ENCODE measurements around the gene PRKG1. TPM values are rescaled to one million over a fixed set of nuclear protein-coding genes. Genes with fewer than 3 reads are reported as not detected.

PRKG1 gene
- total RNA-seq, 1 experiment from 2014 or later: 10.4 TPM

DNA sequence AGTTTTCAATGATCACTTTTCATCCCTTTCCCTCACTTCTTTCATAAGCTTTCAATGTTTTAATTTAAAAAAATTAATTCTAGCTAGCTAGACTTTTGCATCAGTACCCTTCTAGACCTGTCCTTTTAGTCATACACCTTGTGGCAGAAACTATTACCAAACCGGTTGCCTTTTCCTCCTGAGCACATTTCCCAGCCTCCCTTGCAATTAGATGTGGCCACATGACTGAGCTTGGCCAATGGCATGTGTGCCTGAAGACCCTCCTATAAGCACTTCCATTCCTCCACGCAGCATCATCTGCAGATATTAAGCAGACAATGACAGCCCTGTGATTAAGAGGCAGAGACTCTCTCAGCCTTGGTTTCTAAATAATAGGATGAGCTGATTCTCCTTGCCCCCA lies 1252.1 kb downstream of the PRKG1 start:
- Histone ChIP-seq H4K5ac (ENCODE audit: insufficient read length, low read depth, low read length) (no peak overlapping the region), H2BK5ac (ENCODE audit: insufficient read length, low read length) (no peak overlapping the region), H3K4me1 (ENCODE audit: insufficient read depth, low read length) (no peaks in the 10 kb centered on the region), H3K9ac (ENCODE audit: extremely low read depth, insufficient read length, low read length) (no peak overlapping the region), H4K8ac (replicated peaks; ENCODE audit: insufficient read length, low read depth, low read length) (no peak overlapping the region), H3K23ac (ENCODE audit: insufficient read length, low read depth, low read length) (no peak overlapping the region), H3K18ac (ENCODE audit: insufficient read length, low read depth, low read length) (no peak overlapping the region), H2BK15ac (ENCODE audit: low read depth, low read length) (no peak overlapping the region), H3K79me2 (ENCODE audit: insufficient read depth, low read length) (no peaks in the 10 kb centered on the region), H3K56ac (ENCODE audit: insufficient read length, low read depth, low read length) (no peak overlapping the region), H3K4ac (ENCODE audit: low read depth, low read length) (no peak overlapping the region), H3K4me2 (ENCODE audit: insufficient read depth, insufficient read length, low read length) (no peak overlapping the region), H3K27ac (ENCODE audit: insufficient read length, low read depth, low read length) (no peak overlapping the region), H4K91ac (ENCODE audit: insufficient read length, low read depth, low read length) (no peak overlapping the region), H3K14ac (ENCODE audit: insufficient read depth, low read length) (no peak overlapping the region), H2AK5ac (ENCODE audit: insufficient read length, low read length) (no peak overlapping the region), H3K9me3 (ENCODE audit: control insufficient read depth, low read depth, low read length) (no peaks in the 10 kb centered on the region), H3K27me3 (ENCODE audit: insufficient read depth, low read length) (no peaks in the 10 kb centered on the region), H3T11ph (ENCODE audit: low read length) (no peak overlapping the region), H2BK120ac (ENCODE audit: low read depth, low read length, poor library complexity, severe bottlenecking) (no peak overlapping the region), H2AFZ (ENCODE audit: low read length) (no peak overlapping the region), H3K79me1 (ENCODE audit: insufficient read depth, low read depth, low read length, poor library complexity, severe bottlenecking) (no peaks in the 10 kb centered on the region), H4K20me1 (ENCODE audit: control insufficient read depth, insufficient read depth, insufficient read length) (no peaks in the 10 kb centered on the region), H3K23me2 (ENCODE audit: insufficient read length, low read depth, low read length, poor library complexity, severe bottlenecking) (no peaks in the 10 kb centered on the region), H2BK20ac (ENCODE audit: low read depth, low read length, poor library complexity, severe bottlenecking) (no peak overlapping the region), H2BK12ac (ENCODE audit: insufficient read length, low read depth, low read length) (no peak overlapping the region)
- Mint-ChIP-seq H3K4me3 (no peak overlapping the region), H3K36me3 (ENCODE audit: insufficient read depth in 1 of 3, low read depth in 3 of 3) (no peaks in the 10 kb centered on the region), H3K27ac (no peak overlapping the region), H3K4me1 (no peaks in the 10 kb centered on the region), H3K27me3 (ENCODE audit: low read depth) (no peaks in the 10 kb centered on the region; the same call in 1 of the 2 replicates), H3K9me3 (no peaks in the 10 kb centered on the region)
- DNase-seq: no peak
- TF ChIP-seq, protein P1, sequence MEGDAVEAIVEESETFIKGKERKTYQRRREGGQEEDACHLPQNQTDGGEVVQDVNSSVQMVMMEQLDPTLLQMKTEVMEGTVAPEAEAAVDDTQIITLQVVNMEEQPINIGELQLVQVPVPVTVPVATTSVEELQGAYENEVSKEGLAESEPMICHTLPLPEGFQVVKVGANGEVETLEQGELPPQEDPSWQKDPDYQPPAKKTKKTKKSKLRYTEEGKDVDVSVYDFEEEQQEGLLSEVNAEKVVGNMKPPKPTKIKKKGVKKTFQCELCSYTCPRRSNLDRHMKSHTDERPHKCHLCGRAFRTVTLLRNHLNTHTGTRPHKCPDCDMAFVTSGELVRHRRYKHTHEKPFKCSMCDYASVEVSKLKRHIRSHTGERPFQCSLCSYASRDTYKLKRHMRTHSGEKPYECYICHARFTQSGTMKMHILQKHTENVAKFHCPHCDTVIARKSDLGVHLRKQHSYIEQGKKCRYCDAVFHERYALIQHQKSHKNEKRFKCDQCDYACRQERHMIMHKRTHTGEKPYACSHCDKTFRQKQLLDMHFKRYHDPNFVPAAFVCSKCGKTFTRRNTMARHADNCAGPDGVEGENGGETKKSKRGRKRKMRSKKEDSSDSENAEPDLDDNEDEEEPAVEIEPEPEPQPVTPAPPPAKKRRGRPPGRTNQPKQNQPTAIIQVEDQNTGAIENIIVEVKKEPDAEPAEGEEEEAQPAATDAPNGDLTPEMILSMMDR (conservative IDR thresholded peaks at IDR 0.05): no peak
- no CpG with 5 or more reads among the region's 2 CpGs for WGBS (ENCODE audit: extremely low coverage, insufficient read length, low lambda C conversion rate)

All from H9 (cell line).